ENCODE data around the gene PEPD.

Gene PEPD

DNA sequence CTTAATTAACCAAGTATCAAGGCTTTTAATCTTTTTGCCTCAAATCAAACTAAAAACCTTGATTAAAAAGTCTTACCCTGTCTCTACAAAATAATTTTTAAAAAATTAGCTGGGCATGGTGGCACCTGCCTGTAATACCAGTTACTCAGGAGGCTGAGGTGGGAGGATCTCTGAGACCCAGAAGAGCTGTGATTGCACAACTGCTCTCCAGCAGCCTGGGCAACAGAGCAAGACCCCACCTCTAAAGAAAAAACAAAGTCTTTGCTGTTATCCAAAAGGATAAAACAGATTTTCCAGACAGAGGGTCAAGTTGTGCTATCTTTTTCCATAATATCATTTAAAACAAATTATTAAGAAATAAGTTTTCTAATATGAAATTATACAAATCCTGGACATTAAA is 174.9 kb downstream of the PEPD start:
- DNase-seq = no peak

DNA sequence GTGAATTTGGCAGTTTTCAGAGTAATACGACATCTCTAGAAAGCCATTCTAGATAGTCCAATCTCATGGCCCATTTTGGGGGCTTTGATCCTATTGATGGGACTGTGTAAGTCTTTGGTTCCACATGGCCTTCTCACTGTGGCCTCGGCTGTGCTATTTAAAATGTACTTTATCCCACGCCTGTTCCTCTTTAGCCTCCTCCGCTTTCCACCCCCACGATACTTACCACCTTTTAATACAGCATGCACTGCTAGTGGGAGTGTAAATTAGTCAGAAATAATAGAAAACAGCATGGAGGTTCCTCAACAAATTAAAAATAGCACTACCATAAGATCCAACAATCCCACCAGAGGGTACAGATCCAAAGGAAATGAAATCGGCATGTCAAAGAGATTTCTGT is 176.4 kb downstream of the PEPD start:
- no peak for DNase-seq

GRCh38 chr19:33344573-33344925 is 177.0 kb downstream of the PEPD start:
- DNase-seq = no peak

GRCh38 chr19:33343859-33344572 is 177.6 kb downstream of the PEPD start:
- no peak for DNase-seq

GRCh38 chr19:33343301-33343700 is 178.3 kb downstream of the PEPD start:
- DNase-seq = no peak

DNA sequence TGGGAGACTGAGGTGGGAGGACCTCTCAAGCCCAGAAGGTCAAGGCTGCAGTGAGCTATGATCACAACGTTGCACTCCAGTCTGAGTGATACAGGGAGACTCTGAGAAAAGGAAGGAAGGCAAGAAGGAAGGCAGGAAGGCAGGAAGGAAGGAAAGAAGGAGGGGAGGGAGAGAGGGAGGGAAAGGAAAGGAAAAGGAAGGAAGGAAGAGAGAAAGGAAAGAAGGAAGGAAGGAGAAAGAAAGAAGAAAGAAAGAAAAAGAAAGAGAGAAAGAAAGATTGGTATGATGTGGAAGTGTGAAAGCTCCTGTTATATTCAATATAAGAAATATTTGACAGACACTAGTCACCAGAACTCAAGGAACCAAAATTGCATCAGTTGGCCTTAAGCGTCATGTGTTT is 180.6 kb downstream of the PEPD start:
- no peak for DNase-seq

DNA sequence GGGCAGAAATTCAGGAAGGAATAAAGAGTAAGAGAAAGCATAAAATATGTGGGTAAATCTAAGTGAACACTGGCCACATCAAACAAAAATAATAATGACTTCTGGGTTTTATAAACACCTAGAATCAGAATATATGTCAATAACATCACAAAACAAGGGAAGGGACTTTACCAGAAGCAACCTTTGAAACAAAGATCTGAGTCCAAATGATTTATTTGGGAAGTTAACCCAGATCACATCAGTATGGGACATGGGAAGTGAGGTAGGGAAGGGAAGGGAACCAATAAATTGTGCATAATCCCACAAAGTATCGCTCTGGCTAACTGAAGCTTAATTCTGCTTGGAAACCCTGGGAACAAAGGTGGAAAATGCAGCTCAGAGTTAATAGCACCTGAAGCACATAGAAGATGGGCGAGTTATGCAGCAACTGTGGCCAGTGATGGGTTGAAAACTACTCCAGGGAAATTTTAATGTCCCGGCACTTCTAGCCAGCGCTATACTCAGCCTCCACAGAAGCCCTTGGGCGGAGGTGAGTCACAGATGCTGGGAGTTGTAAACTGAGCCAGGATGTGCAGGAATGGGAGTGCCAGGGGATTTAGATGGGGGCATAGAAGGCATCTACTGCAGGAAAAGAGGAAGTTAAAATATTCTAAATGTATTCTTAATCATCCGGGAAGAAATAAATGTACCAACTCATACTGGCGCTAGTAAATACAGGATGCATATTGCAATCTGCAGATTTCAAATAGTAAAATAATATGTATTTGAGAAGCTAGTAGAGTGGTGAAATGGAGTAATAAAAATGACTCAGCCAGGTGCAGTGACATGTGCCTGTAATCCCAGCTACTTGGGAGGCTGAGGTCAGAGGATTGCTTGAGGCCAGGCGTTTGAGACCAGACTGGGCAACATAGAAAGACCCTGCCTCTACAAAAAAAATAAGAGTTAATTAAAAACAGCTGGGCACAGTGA is 182.3 kb downstream of the PEPD start:
- DNase-seq = no peak
